SK-N-SH treated with all-trans-retinoic acid at 6 μM for 48 hours (cell line): ENCODE data around the gene ZDHHC3.

ENCODE experiments used
- ESRRG ChIP-seq: fragments of 250-450 bp; sonication (Bioruptor Pico); IDR thresholded peaks from 2 replicates; pipeline ENCODE4 v1.6.1; 2021; ENCODE audit warnings: mild to moderate bottlenecking
- OSR1 ChIP-seq: fragments of 250-450 bp; sonication (Bioruptor Pico); IDR thresholded peaks from 2 replicates; pipeline ENCODE4 v1.8.0; 2022; ENCODE audit warnings: moderate library complexity, mild to moderate bottlenecking, inconsistent platforms
- PATZ1 ChIP-seq: fragments of 250-450 bp; sonication (Bioruptor Pico); IDR thresholded peaks from 2 replicates; pipeline ENCODE4 v1.8.0; 2020; ENCODE audit warnings: mild to moderate bottlenecking, moderate library complexity, borderline replicate concordance
- PPARA ChIP-seq: fragments of 250-450 bp; sonication (Bioruptor Pico); IDR thresholded peaks from 2 replicates; pipeline ENCODE4 v1.5.0; 2020; ENCODE audit warnings: mild to moderate bottlenecking, borderline replicate concordance
- TOX ChIP-seq: fragments of 250-450 bp; sonication (Bioruptor Pico); IDR thresholded peaks from 2 replicates; pipeline ENCODE4 v1.8.0; 2021; ENCODE audit warnings: mild to moderate bottlenecking, moderate library complexity, borderline replicate concordance
- ZC3H10 ChIP-seq: fragments of 250-450 bp; sonication (Bioruptor Pico); IDR thresholded peaks from 2 replicates; pipeline ENCODE4 v1.5.1; 2021; ENCODE audit warnings: mild to moderate bottlenecking, moderate library complexity
- ZNF565 ChIP-seq: fragments of 450-650 bp; formaldehyde crosslinking; conservative IDR thresholded peaks from 2 replicates; pipeline ENCODE4 v1.5.0; 2020; ENCODE audit warnings: low read depth, mild to moderate bottlenecking, moderate library complexity

- TF ChIP-seq TOX (CRISPR knock-in tag) (no peak), ZNF565 (no peak), ESRRG (CRISPR knock-in tag) (no peak), PATZ1 (no peak), PPARA (CRISPR knock-in tag) (no peak), ZC3H10 (no peak), OSR1 (CRISPR knock-in tag) (no peak)
Observed at GRCh38 chr3:44981220-44981619, 5.2 kb upstream of the ZDHHC3 start.
